Measurements from ENCODE around the gene LRRC8C.

DNA sequence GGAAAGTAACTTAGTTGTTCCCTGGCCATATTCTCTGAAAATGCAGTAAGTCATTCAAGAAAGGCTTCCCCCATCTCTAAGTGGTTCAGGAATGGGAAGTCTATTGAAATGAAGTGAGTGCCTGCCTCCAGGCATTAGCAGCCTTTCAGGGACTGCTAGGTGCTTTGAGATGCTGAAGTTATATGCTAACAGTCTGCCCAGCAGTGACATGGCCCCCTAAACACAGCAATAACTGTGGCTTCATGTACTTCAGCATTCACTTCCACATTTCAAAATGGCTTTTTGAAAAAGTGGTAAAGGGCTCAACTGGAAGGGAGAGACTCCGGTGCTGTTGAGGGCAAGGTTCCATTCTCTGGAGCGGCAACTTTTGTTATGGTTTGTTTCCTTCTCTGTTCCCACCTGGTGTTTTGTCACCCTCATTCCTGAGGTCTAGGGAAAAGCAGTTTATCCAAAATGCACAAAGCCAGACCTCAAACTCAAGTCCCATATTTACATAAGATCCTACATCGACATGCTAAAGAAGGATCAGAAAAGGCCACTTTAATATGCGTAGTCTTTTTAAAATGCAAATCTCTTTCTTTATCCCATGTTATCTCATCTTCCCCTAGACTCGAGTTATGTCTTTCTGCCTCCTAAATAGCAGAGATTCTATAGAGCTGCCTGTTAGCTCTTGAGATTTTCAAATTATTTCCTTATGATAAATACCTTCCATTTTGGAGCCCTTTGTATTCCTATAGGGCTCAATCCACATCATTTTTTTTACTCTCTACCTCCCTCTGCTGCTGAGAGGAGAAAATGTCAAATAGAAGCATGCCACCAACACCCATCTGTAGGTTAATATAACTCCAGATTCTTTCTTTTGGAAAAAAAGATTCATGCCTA, 34.2 kb upstream of the LRRC8C start:
- TF ChIP-seq, protein P1, sequence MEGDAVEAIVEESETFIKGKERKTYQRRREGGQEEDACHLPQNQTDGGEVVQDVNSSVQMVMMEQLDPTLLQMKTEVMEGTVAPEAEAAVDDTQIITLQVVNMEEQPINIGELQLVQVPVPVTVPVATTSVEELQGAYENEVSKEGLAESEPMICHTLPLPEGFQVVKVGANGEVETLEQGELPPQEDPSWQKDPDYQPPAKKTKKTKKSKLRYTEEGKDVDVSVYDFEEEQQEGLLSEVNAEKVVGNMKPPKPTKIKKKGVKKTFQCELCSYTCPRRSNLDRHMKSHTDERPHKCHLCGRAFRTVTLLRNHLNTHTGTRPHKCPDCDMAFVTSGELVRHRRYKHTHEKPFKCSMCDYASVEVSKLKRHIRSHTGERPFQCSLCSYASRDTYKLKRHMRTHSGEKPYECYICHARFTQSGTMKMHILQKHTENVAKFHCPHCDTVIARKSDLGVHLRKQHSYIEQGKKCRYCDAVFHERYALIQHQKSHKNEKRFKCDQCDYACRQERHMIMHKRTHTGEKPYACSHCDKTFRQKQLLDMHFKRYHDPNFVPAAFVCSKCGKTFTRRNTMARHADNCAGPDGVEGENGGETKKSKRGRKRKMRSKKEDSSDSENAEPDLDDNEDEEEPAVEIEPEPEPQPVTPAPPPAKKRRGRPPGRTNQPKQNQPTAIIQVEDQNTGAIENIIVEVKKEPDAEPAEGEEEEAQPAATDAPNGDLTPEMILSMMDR (IDR thresholded peaks at IDR 0.05; ENCODE audit: control extremely low read depth in 1 of 3, insufficient read depth in 1 of 3, low read depth in 1 of 3, low read length in 3 of 3): peak in 2 of 3 experiments; percentile 36 to 52; a peak in 2 of 4 replicates
- no peak for TF ChIP-seq EZH2 (IDR thresholded peaks at IDR 0.05; ENCODE audit: low read depth, low read length, severe bottlenecking)
- TF ChIP-seq RXRA (IDR thresholded peaks at IDR 0.05; ENCODE audit: insufficient read depth, low read depth, low read length): no peak
- TF ChIP-seq POLR2A (IDR thresholded peaks at IDR 0.05; ENCODE audit: control extremely low read depth in 1 of 2, low read depth in 2 of 2, low read length in 2 of 2): no peak
- no peak for TF ChIP-seq RFX5 (IDR thresholded peaks at IDR 0.05; ENCODE audit: borderline replicate concordance, low read depth, low read length)
- TF ChIP-seq, protein P2, sequence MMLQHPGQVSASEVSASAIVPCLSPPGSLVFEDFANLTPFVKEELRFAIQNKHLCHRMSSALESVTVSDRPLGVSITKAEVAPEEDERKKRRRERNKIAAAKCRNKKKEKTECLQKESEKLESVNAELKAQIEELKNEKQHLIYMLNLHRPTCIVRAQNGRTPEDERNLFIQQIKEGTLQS (IDR thresholded peaks at IDR 0.05; ENCODE audit: insufficient read depth, low read depth, low read length): no peak
- TF ChIP-seq TBP (IDR thresholded peaks at IDR 0.05; ENCODE audit: low read depth, low read length): no peak
- peak; percentile 51 to 52 for TF ChIP-seq RAD21 (IDR thresholded peaks at IDR 0.05 in 1 of 2, conservative IDR thresholded peaks at IDR 0.05 in 1 of 2; ENCODE audit: low read depth in 2 of 2, low read length in 2 of 2)
- TF ChIP-seq SP2 (IDR thresholded peaks at IDR 0.05; ENCODE audit: low read length): no peak
- no peak for TF ChIP-seq PHF8 (conservative IDR thresholded peaks at IDR 0.05; ENCODE audit: low read depth, low read length)
- TF ChIP-seq CHD2 (IDR thresholded peaks at IDR 0.05; ENCODE audit: low read length): no peak
- no peak for TF ChIP-seq TAF1 (IDR thresholded peaks at IDR 0.05; ENCODE audit: low read depth, low read length)

All from H1 (cell line).